ENCODE results near the gene CD8B. TPM values are rescaled to one million over a fixed set of nuclear protein-coding genes. Genes with fewer than 3 reads are reported as not detected.

Gene CD8B
- total and polyA plus RNA-seq, 2 of the 13 experiments (the other 11 are each of a cell fraction or from before 2014, with no cell fraction given) = 0.04 TPM; not detected in 1

DNA sequence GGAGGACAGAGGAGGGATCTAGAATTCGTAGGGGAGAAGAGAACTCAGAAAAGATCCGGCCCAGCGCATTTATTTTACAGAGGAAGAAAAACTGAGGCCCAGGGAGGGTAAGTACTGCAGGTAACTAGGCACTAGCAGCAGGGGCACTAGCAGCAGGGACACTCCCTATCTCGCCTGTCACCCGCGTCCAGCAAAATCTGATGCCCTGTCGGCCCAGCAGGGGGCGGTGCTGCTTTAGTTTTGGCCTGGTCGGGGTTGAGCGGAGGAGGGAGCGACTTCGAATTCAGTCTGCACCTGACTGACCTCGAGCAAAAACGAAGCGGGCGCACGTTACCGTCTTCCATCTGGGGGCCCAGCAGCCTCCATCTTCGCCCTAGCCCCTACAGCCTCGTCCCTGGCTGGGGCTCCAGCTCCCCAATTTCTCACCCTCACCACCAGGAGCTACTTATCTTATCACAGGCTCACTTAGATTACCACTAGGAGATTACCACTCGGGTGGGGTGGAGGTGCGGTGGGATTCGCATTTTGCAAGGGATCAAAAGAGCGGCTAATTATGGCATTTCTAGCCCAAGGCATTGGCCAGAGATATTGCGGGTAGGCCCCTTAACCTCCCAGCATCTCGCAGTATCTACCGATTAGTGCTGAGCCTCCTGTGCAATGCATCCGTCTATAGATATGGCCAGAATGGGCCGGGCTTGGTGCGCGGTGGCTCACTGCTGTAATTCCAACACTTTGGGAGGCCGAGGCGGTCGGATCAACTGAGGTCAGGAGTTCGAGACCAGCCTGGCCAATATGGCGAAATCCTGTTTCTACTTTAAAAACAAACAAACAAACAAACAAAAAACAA is 53.1 kb downstream of the CD8B start (continued):
- TF ChIP-seq, protein P1, sequence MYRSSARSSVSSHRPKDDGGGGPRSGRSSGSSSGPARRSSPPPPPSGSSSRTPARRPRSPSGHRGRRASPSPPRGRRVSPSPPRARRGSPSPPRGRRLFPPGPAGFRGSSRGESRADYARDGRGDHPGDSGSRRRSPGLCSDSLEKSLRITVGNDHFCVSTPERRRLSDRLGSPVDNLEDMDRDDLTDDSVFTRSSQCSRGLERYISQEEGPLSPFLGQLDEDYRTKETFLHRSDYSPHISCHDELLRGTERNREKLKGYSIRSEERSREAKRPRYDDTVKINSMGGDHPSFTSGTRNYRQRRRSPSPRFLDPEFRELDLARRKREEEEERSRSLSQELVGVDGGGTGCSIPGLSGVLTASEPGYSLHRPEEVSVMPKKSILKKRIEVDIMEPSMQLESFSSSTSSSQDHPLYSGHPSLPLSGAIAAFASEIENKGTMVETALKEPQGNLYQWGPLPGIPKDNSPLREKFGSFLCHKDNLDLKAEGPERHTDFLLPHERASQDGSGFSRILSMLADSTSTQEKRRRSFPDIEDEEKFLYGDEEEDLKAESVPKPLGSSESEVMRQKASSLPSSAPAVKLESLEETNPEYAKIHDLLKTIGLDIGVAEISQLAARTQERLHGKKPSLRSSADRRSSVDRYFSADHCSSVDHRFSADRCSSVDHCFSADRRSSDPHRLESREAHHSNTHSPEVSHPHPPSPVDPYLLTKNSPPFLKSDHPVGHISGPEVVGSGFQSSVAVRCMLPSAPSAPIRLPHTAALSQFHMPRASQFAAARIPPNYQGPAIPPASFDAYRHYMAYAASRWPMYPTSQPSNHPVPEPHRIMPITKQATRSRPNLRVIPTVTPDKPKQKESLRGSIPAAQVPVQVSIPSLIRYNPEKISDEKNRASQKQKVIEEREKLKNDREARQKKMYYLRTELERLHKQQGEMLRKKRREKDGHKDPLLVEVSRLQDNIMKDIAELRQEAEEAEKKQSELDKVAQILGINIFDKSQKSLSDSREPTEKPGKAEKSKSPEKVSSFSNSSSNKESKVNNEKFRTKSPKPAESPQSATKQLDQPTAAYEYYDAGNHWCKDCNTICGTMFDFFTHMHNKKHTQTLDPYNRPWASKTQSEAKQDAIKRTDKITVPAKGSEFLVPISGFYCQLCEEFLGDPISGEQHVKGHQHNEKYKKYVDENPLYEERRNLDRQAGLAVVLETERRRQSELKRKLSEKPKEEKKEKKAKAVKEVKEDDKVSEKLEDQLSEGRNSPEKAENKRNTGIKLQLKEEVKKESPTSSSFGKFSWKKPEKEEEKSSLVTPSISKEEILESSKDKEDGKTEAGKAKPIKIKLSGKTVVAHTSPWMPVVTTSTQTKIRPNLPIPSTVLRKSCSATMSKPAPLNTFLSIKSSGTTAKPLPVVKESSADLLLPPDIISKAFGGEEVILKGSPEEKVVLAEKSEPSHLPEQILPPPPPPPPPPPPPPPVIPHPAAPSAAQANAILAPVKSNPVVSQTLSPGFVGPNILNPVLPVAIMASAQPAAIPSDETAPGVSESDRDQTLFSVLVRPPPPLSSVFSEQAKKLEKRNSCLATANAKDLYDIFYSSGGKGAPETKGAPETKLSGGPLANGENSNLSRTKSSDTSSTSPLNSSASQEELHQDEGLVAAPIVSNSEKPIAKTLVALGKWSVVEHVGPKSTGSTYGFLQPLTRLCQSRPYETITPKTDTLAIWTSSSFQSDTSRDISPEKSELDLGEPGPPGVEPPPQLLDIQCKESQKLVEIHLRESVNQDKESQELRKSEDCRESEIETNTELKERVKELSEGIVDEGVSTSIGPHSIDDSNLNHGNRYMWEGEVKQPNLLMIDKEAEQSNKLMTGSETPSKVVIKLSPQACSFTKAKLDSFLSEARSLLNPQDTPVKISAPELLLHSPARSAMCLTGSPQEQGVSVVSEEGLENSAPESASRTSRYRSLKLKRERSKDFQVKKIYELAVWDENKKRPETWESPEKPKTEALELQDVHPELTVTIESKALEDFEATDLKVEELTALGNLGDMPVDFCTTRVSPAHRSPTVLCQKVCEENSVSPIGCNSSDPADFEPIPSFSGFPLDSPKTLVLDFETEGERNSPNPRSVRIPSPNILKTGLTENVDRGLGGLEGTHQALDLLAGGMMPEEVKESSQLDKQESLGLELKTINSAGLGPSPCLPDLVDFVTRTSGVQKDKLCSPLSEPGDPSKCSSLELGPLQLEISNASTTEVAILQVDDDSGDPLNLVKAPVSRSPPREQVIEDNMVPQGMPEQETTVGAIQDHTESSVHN (CRISPR knock-in tag; IDR thresholded peaks at IDR 0.05) = 0 out of 2 replicates have a peak, but pooled peaks have one; percentile 29
- TF ChIP-seq KDM4B (CRISPR knock-in tag; IDR thresholded peaks at IDR 0.05) = no peak
- no peak for TF ChIP-seq ZNF251 (CRISPR knock-in tag; IDR thresholded peaks at IDR 0.05)
- no peak for TF ChIP-seq ZNF264 (CRISPR knock-in tag; IDR thresholded peaks at IDR 0.05)
- 0 out of 2 replicates have a peak, but pooled peaks have one; percentile 72 for TF ChIP-seq ATF7-NPFF (CRISPR knock-in tag; IDR thresholded peaks at IDR 0.05; ENCODE audit: low read depth)
- no peak for TF ChIP-seq TSC22D2 (CRISPR knock-in tag; IDR thresholded peaks at IDR 0.05; ENCODE audit: borderline replicate concordance)
- peak; percentile 65; the same call in 1 of the 2 replicates for TF ChIP-seq ZNF782 (CRISPR knock-in tag; IDR thresholded peaks at IDR 0.05; ENCODE audit: borderline replicate concordance)
- TF ChIP-seq, protein P2, sequence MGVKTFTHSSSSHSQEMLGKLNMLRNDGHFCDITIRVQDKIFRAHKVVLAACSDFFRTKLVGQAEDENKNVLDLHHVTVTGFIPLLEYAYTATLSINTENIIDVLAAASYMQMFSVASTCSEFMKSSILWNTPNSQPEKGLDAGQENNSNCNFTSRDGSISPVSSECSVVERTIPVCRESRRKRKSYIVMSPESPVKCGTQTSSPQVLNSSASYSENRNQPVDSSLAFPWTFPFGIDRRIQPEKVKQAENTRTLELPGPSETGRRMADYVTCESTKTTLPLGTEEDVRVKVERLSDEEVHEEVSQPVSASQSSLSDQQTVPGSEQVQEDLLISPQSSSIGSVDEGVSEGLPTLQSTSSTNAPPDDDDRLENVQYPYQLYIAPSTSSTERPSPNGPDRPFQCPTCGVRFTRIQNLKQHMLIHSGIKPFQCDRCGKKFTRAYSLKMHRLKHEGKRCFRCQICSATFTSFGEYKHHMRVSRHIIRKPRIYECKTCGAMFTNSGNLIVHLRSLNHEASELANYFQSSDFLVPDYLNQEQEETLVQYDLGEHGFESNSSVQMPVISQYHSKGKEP (CRISPR knock-in tag; IDR thresholded peaks at IDR 0.05) = no peak
- no peak; the same call in 1 of the 2 replicates for TF ChIP-seq ZSCAN12 (CRISPR knock-in tag; IDR thresholded peaks at IDR 0.05)
- no peak for TF ChIP-seq SP2 (CRISPR knock-in tag; IDR thresholded peaks at IDR 0.05)
- TF ChIP-seq, protein P3, sequence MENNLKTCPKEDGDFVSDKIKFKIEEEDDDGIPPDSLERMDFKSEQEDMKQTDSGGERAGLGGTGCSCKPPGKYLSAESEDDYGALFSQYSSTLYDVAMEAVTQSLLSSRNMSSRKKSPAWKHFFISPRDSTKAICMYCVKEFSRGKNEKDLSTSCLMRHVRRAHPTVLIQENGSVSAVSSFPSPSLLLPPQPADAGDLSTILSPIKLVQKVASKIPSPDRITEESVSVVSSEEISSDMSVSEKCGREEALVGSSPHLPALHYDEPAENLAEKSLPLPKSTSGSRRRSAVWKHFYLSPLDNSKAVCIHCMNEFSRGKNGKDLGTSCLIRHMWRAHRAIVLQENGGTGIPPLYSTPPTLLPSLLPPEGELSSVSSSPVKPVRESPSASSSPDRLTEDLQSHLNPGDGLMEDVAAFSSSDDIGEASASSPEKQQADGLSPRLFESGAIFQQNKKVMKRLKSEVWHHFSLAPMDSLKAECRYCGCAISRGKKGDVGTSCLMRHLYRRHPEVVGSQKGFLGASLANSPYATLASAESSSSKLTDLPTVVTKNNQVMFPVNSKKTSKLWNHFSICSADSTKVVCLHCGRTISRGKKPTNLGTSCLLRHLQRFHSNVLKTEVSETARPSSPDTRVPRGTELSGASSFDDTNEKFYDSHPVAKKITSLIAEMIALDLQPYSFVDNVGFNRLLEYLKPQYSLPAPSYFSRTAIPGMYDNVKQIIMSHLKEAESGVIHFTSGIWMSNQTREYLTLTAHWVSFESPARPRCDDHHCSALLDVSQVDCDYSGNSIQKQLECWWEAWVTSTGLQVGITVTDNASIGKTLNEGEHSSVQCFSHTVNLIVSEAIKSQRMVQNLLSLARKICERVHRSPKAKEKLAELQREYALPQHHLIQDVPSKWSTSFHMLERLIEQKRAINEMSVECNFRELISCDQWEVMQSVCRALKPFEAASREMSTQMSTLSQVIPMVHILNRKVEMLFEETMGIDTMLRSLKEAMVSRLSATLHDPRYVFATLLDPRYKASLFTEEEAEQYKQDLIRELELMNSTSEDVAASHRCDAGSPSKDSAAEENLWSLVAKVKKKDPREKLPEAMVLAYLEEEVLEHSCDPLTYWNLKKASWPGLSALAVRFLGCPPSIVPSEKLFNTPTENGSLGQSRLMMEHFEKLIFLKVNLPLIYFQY (CRISPR knock-in tag; IDR thresholded peaks at IDR 0.05; ENCODE audit: borderline replicate concordance) = 0 out of 2 replicates have a peak, but pooled peaks have one; percentile 19
- no peak for TF ChIP-seq SMAD1 (CRISPR knock-in tag; IDR thresholded peaks at IDR 0.05; ENCODE audit: borderline replicate concordance, low read depth)
- no peak for TF ChIP-seq ZNF772 (CRISPR knock-in tag; IDR thresholded peaks at IDR 0.05)
- TF ChIP-seq ZBTB3 (CRISPR knock-in tag; IDR thresholded peaks at IDR 0.05; ENCODE audit: borderline replicate concordance, low read depth) = no peak
- no peak for TF ChIP-seq NFIC (IDR thresholded peaks at IDR 0.05; ENCODE audit: low read length)
